Measurements from ENCODE around the gene OSBPL3. TPM values are rescaled to one million over a fixed set of nuclear protein-coding genes. Genes with fewer than 3 reads are reported as not detected.
A peak's percentile ranks its signal among the peaks of the same experiment; 100 is the strongest.

The OSBPL3 gene
- polyA plus RNA-seq, 3 donors, result 2.6 to 9.2 (median 3.7) TPM

DNA sequence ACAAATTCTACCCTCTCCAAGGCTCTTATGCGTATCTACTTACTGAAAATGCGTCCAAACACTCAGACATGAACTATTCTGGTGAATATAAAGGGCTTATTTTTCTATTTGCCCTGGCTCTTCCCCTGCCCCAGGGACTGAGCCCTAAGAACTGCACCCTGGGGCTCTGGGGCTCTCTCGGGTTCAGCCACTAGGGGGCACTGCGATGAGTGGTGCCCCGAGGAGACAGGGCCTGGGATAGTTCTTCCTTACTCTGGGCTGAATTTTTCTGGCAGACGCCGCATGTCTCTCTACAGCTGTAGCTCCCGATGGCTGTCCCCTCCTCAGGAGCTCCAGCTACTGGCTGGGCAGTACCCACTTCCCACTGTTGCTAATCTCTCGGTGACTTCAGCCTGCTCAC lies 191.9 kb downstream of the OSBPL3 start:
- peaks cover 0 to 12% of the 10 kb centered on the region in 2 donors for H3K9me3 ChIP-seq (replicated peaks in 1 of 2; ENCODE audit: control insufficient read depth in 1 of 2, insufficient read depth in 1 of 2, low read length in 2 of 2)
- 98% methylated on average over 7 of the region's 9 CpGs for WGBS (ENCODE audit: insufficient coverage)

DNA sequence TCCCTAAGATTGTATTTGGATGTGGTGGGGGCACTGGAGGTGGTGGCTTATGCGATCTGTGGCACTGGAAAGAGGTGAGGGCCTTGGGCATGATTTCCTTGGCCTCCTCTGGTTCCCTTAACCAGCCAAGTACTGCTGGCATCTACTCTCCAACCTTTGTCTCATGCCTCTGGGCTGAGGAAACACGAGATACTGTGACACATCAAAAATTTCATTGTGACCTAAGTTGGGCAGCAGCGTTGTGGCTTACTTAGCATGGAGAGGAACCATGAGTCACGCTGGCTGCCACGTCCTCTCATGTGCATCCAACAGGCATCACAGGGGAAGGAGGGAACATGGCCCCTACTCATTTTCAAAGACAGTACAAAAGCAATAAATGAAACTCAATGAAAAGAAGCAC lies 193.0 kb downstream of the OSBPL3 start:
- intact Hi-C loops (cut with micrococcal nuclease), result loop anchor here in 1 of 2 donors (10.0 kb wide), 1 partner anchor 48 kb away; no protein-coding TSS in a partner anchor
- H3K4me1 ChIP-seq (ENCODE audit: control insufficient read depth in 1 of 2, insufficient read depth in 2 of 2, low read length in 2 of 2), result peaks cover 24 to 31% of the 10 kb centered on the region in 2 donors
- Mint-ChIP-seq H3K27ac (peak overlapping the region; percentile 97 to 100 (median 99)), H3K9me3 (peaks cover 6 to 16% (median 11%) of the 10 kb centered on the region in 7 donors), H3K4me3 (peak overlapping the region in 1 of 2 donors; percentile 15), H3K27me3 (ENCODE audit: low read depth in 3 of 3) (no peaks in the 10 kb centered on the region), H3K36me3 (peaks cover 0 to 2% of the 10 kb centered on the region in 2 donors), H3K4me1 (peaks cover 24% of the 10 kb centered on the region)
- peak overlapping the region; percentile 68 for H3K9ac ChIP-seq (ENCODE audit: insufficient read depth, low read length, poor library complexity, severe bottlenecking)
- peak overlapping the region; percentile 40 for H2AFZ ChIP-seq (ENCODE audit: insufficient read depth, low read depth, low read length, poor library complexity, severe bottlenecking)
- DNase-seq, result peak; percentile 96 to 100 (median 98)
- H3K4me3 ChIP-seq (replicated peaks in 1 of 3; ENCODE audit: low read depth in 2 of 3, low read length in 3 of 3), result no peak overlapping the region
- H3K27ac ChIP-seq (ENCODE audit: low read depth in 1 of 2, low read length in 2 of 2), result peak overlapping the region; percentile 88 to 98
- TF ChIP-seq, protein P1, sequence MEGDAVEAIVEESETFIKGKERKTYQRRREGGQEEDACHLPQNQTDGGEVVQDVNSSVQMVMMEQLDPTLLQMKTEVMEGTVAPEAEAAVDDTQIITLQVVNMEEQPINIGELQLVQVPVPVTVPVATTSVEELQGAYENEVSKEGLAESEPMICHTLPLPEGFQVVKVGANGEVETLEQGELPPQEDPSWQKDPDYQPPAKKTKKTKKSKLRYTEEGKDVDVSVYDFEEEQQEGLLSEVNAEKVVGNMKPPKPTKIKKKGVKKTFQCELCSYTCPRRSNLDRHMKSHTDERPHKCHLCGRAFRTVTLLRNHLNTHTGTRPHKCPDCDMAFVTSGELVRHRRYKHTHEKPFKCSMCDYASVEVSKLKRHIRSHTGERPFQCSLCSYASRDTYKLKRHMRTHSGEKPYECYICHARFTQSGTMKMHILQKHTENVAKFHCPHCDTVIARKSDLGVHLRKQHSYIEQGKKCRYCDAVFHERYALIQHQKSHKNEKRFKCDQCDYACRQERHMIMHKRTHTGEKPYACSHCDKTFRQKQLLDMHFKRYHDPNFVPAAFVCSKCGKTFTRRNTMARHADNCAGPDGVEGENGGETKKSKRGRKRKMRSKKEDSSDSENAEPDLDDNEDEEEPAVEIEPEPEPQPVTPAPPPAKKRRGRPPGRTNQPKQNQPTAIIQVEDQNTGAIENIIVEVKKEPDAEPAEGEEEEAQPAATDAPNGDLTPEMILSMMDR (IDR thresholded peaks at IDR 0.05), result no peak
- peak overlapping the region; percentile 8 for H3K4me2 ChIP-seq (replicated peaks; ENCODE audit: extremely low read depth, low read length, poor library complexity, severe bottlenecking)
- H4K20me1 ChIP-seq (ENCODE audit: insufficient read depth, low read length), result no peaks in the 10 kb centered on the region
- no peaks in the 10 kb centered on the region for H3K79me2 ChIP-seq (ENCODE audit: insufficient read depth, low read length)
- H3K27me3 ChIP-seq (ENCODE audit: control insufficient read depth in 2 of 2, insufficient read depth in 2 of 2, low read length in 2 of 2), result no peaks in the 10 kb centered on the region
- H3K36me3 ChIP-seq (replicated peaks in 1 of 2; ENCODE audit: control insufficient read depth in 1 of 2, insufficient read depth in 2 of 2, low read length in 2 of 2), result no peaks in the 10 kb centered on the region
- peaks cover 0 to 13% of the 10 kb centered on the region in 2 donors for H3K9me3 ChIP-seq (replicated peaks in 1 of 2; ENCODE audit: control insufficient read depth in 1 of 2, insufficient read depth in 1 of 2, low read length in 2 of 2)
- WGBS (ENCODE audit: insufficient coverage), result 0% methylated on average over 1 of the region's 5 CpGs

More for the DNA sequence above, 191.9 kb downstream of the OSBPL3 start:
- Histone ChIP-seq H3K4me1 (ENCODE audit: control insufficient read depth in 1 of 2, insufficient read depth in 2 of 2, low read length in 2 of 2) (peaks cover 24 to 31% of the 10 kb centered on the region in 2 donors), H2AFZ (ENCODE audit: insufficient read depth, low read depth, low read length, poor library complexity, severe bottlenecking) (no peak overlapping the region), H3K27ac (ENCODE audit: low read depth in 1 of 2, low read length in 2 of 2) (peak overlapping the region in 1 of 2 donors; percentile 98), H3K79me2 (ENCODE audit: insufficient read depth, low read length) (no peaks in the 10 kb centered on the region), H3K9ac (ENCODE audit: insufficient read depth, low read length, poor library complexity, severe bottlenecking) (no peak overlapping the region), H3K27me3 (ENCODE audit: control insufficient read depth in 2 of 2, insufficient read depth in 2 of 2, low read length in 2 of 2) (no peaks in the 10 kb centered on the region), H4K20me1 (ENCODE audit: insufficient read depth, low read length) (no peaks in the 10 kb centered on the region), H3K4me3 (replicated peaks in 1 of 3; ENCODE audit: low read depth in 2 of 3, low read length in 3 of 3) (no peak overlapping the region), H3K36me3 (replicated peaks in 1 of 2; ENCODE audit: control insufficient read depth in 1 of 2, insufficient read depth in 2 of 2, low read length in 2 of 2) (no peaks in the 10 kb centered on the region), H3K4me2 (replicated peaks; ENCODE audit: extremely low read depth, low read length, poor library complexity, severe bottlenecking) (no peak overlapping the region)
- intact Hi-C loops (cut with micrococcal nuclease), result loop anchor here in 1 of 2 donors (10.0 kb wide), 1 partner anchor 47 kb away; no protein-coding TSS in a partner anchor
- H3K9me3 Mint-ChIP-seq, result peaks cover 6 to 16% (median 11%) of the 10 kb centered on the region in 7 donors
- peaks cover 0 to 3% of the 10 kb centered on the region in 2 donors for H3K36me3 Mint-ChIP-seq
- DNase-seq, result no peak
- H3K4me1 Mint-ChIP-seq, result peaks cover 24% of the 10 kb centered on the region
- H3K27ac Mint-ChIP-seq, result peak overlapping the region in 6 of 7 donors; percentile 54 to 99 (median 98)
- no peaks in the 10 kb centered on the region for H3K27me3 Mint-ChIP-seq (ENCODE audit: low read depth in 3 of 3)
- TF ChIP-seq, protein P1 (IDR thresholded peaks at IDR 0.05), result peak; percentile 71
- H3K4me3 Mint-ChIP-seq, result no peak overlapping the region
